ENCODE data around the gene ARFGAP1. TPM values are rescaled to one million over a fixed set of nuclear protein-coding genes. Genes with fewer than 3 reads are reported as not detected.
A peak's percentile ranks its signal among the peaks of the same experiment; 100 is the strongest.

Gene ARFGAP1
- polyA plus RNA-seq, 1 donor (not counting 4 experiments of a cell fraction or from before 2014, with no cell fraction given): 31.5 TPM

DNA sequence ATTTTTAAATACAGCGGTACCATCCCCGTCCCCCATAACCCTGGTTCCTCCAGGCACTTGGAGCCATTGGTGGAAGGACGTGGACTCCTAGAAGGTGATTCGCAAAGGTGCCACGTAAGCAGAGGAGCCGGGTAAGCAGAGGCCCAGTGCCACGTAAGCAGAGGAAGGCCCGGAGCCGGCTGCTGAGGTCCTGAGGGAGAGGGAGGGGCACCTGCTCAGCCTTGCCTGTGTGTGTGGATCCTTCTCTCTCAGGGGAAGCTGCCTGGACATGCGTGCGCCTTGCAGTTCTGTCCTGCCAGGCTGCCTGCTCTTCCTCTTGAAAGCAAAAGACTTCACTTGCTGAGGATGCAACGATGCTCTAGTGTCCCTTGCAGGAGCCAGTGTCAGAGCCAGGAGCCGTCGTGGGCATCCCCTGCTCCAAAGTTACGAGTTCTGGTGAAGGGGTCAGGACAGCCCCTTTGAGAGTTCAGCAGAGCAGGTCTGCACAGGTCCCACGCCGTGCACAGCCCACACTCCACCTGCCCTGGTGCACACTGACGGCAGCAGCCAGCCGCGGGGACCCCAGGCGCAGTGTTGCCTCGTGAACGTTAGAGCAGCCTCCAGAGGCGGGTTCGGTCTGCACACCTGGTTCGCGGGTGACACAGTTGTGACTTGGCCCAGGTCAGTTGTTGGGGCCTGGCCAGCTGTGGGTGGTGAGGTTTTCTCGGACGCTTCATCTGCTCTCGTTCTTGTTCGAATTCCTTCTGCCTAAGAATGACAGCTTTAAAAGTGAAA, 16.5 kb upstream of the ARFGAP1 start:
- peak overlapping the region in 2 of 3 experiments; percentile 12 to 18 for H3K4me3 ChIP-seq (ENCODE audit: control insufficient read depth in 2 of 3, extremely low read depth in 1 of 3, insufficient read depth in 2 of 3, low read depth in 1 of 3, low read length in 3 of 3)

DNA sequence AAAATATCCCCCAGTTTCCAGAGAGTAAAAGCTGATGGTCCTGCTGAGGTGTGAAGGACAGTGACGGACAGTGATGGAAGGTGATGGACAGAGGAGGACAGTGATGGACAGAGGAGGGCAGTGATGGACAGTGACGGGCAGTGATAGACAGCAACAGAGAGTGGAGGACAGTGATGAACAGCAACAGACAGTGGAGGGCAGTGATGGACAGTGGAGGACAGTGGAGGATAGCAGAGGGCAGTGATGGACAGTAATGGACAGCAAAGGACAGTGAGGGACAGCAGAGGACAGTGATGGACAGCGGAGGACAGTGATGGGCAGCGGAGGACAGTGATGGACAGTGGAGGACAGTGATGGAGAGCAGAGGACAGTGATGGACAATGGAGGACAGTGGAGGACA, 15.7 kb upstream of the ARFGAP1 start:
- no peak for FAIRE-seq
- Histone ChIP-seq H3K9me3 (ENCODE audit: control insufficient read depth, low read depth, low read length) (no peaks in the 10 kb centered on the region), H3K4me3 (ENCODE audit: control insufficient read depth in 2 of 3, extremely low read depth in 1 of 3, insufficient read depth in 2 of 3, low read depth in 1 of 3, low read length in 3 of 3) (no peak overlapping the region), H3K4me1 (ENCODE audit: control insufficient read depth, extremely low read depth, insufficient read depth, low read length) (peaks cover 17% of the 10 kb centered on the region), H3K27me3 (ENCODE audit: control insufficient read depth, extremely low read depth, insufficient read depth, low read length) (peaks cover 40% of the 10 kb centered on the region), H2AFZ (ENCODE audit: control insufficient read depth, low read length) (no peak overlapping the region), H4K20me1 (ENCODE audit: control insufficient read depth, extremely low read depth, insufficient read depth, low read length) (no peaks in the 10 kb centered on the region), H3K79me2 (ENCODE audit: control insufficient read depth, insufficient read depth, low read length) (no peaks in the 10 kb centered on the region), H3K36me3 (ENCODE audit: control insufficient read depth in 2 of 2, extremely low read depth in 1 of 2, insufficient read depth in 2 of 2, low read length in 2 of 2) (no peaks in the 10 kb centered on the region), H3K4me2 (ENCODE audit: control insufficient read depth, extremely low read depth, insufficient read depth, low read depth, low read length) (no peak overlapping the region), H3K9ac (ENCODE audit: control insufficient read depth, extremely low read depth, insufficient read depth, low read length) (no peak overlapping the region), H3K27ac (ENCODE audit: control insufficient read depth, insufficient read depth, low read length) (no peak overlapping the region), H3K9me1 (ENCODE audit: control insufficient read depth, extremely low read depth, insufficient read depth, low read length) (no peaks in the 10 kb centered on the region)
- dilution Hi-C loops (cut with MboI; ENCODE audit: extremely low pct_ligation_motif_present, low sequenced_read_pairs): no loop called here
- TF ChIP-seq EZH2 (IDR thresholded peaks at IDR 0.05; ENCODE audit: low read length): no peak
- TF ChIP-seq, protein P1, sequence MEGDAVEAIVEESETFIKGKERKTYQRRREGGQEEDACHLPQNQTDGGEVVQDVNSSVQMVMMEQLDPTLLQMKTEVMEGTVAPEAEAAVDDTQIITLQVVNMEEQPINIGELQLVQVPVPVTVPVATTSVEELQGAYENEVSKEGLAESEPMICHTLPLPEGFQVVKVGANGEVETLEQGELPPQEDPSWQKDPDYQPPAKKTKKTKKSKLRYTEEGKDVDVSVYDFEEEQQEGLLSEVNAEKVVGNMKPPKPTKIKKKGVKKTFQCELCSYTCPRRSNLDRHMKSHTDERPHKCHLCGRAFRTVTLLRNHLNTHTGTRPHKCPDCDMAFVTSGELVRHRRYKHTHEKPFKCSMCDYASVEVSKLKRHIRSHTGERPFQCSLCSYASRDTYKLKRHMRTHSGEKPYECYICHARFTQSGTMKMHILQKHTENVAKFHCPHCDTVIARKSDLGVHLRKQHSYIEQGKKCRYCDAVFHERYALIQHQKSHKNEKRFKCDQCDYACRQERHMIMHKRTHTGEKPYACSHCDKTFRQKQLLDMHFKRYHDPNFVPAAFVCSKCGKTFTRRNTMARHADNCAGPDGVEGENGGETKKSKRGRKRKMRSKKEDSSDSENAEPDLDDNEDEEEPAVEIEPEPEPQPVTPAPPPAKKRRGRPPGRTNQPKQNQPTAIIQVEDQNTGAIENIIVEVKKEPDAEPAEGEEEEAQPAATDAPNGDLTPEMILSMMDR (optimal IDR thresholded peaks at IDR 0.05 in 1 of 3, IDR thresholded peaks at IDR 0.05 in 1 of 3, conservative IDR thresholded peaks at IDR 0.05 in 1 of 3; ENCODE audit: extremely low read depth in 1 of 3, insufficient read depth in 2 of 3, low read length in 3 of 3): no peak
- no peak for DNase-seq (ENCODE audit: low read depth, low spot score)

More for the DNA sequence above, 16.5 kb upstream of the ARFGAP1 start:
- H3K27me3 ChIP-seq (ENCODE audit: control insufficient read depth, extremely low read depth, insufficient read depth, low read length): peaks cover 36% of the 10 kb centered on the region
- H3K9ac ChIP-seq (ENCODE audit: control insufficient read depth, extremely low read depth, insufficient read depth, low read length): peak overlapping the region; percentile 18
- TF ChIP-seq, protein P1 (optimal IDR thresholded peaks at IDR 0.05 in 1 of 3, IDR thresholded peaks at IDR 0.05 in 1 of 3, conservative IDR thresholded peaks at IDR 0.05 in 1 of 3; ENCODE audit: extremely low read depth in 1 of 3, insufficient read depth in 2 of 3, low read length in 3 of 3): no peak
- no peak for TF ChIP-seq EZH2 (IDR thresholded peaks at IDR 0.05; ENCODE audit: low read length)
- DNase-seq (ENCODE audit: low read depth, low spot score) (peak; percentile 75), FAIRE-seq (peak; percentile 89)
- H3K9me3 ChIP-seq (ENCODE audit: control insufficient read depth, low read depth, low read length): no peaks in the 10 kb centered on the region
- no peaks in the 10 kb centered on the region for H3K9me1 ChIP-seq (ENCODE audit: control insufficient read depth, extremely low read depth, insufficient read depth, low read length)
- no peak overlapping the region for H3K27ac ChIP-seq (ENCODE audit: control insufficient read depth, insufficient read depth, low read length)
- H3K36me3 ChIP-seq (ENCODE audit: control insufficient read depth in 2 of 2, extremely low read depth in 1 of 2, insufficient read depth in 2 of 2, low read length in 2 of 2): no peaks in the 10 kb centered on the region
- no peaks in the 10 kb centered on the region for H4K20me1 ChIP-seq (ENCODE audit: control insufficient read depth, extremely low read depth, insufficient read depth, low read length)
- dilution Hi-C loops (cut with MboI; ENCODE audit: extremely low pct_ligation_motif_present, low sequenced_read_pairs): no loop called here
- H3K4me2 ChIP-seq (ENCODE audit: control insufficient read depth, extremely low read depth, insufficient read depth, low read depth, low read length): peak overlapping the region; percentile 72
- H2AFZ ChIP-seq (ENCODE audit: control insufficient read depth, low read length): peak overlapping the region; percentile 59
- H3K79me2 ChIP-seq (ENCODE audit: control insufficient read depth, insufficient read depth, low read length): no peaks in the 10 kb centered on the region
- peaks cover 17% of the 10 kb centered on the region for H3K4me1 ChIP-seq (ENCODE audit: control insufficient read depth, extremely low read depth, insufficient read depth, low read length)
